GM18951 (cell line): Measurements from ENCODE around the gene FOLR2.
"Not testable (repeated sequence)": the region's sequence is repeated elsewhere in the genome, so short reads cannot be mapped to it uniquely, and the experiment has no call there.

Experiments
- POLR2A ChIP-seq: IDR thresholded peaks from 4 replicates; pipeline ENCODE4 v1.6.1; 2011; ENCODE audit warnings: mild to moderate bottlenecking; ENCODE audit not compliant: insufficient read length, insufficient read depth; ENCODE audit errors: extremely low read depth
- in situ Hi-C: fragments of 300-500 bp; cut with MboI; formaldehyde crosslinking; loops from one replicate; pipeline ENCODE4 v1.12.0; 2022; ENCODE audit warnings: low sequenced_read_pairs, mixed read lengths, inconsistent platforms; ENCODE audit not compliant: unreplicated experiment

The FOLR2 gene

GRCh38 chr11:72244060-72244360 is 27.4 kb downstream of the FOLR2 start, which contains the start of gene PHOX2A:
PHOX2A (minus strand) TSS chr11:72244176; CDS start chr11:72244004, 172 bp downstream.
- TF ChIP-seq POLR2A: no peak
- in situ Hi-C loops: no loop called here

GRCh38 chr11:72244361-72245262 is 28.0 kb downstream of the FOLR2 start:
- TF ChIP-seq POLR2A: no peak
- in situ Hi-C loops: no loop called here

- in situ Hi-C loops: no loop called here
- no peak for TF ChIP-seq POLR2A
Observed at GRCh38 chr11:72245263-72245816, 28.7 kb downstream of the FOLR2 start.

- TF ChIP-seq POLR2A: no peak
- in situ Hi-C loops: no loop called here
Observed at GRCh38 chr11:72247584-72247983, 31.0 kb downstream of the FOLR2 start.

GRCh38 chr11:72249961-72250360 is 33.4 kb downstream of the FOLR2 start:
- no peak for TF ChIP-seq POLR2A
- in situ Hi-C loops: no loop called here

GRCh38 chr11:72250661-72251464 is 34.3 kb downstream of the FOLR2 start:
- in situ Hi-C loops: no loop called here
- no peak for TF ChIP-seq POLR2A

GRCh38 chr11:72251614-72252013 is 35.0 kb downstream of the FOLR2 start:
- in situ Hi-C loops: no loop called here

GRCh38 chr11:72253392-72253791 is 36.8 kb downstream of the FOLR2 start:
- in situ Hi-C loops: no loop called here
- no peak for TF ChIP-seq POLR2A

More at GRCh38 chr11:72251614-72252013, 35.0 kb downstream of the FOLR2 start:
- no peak for TF ChIP-seq POLR2A

- TF ChIP-seq POLR2A: no peak
- in situ Hi-C loops: no loop called here
Observed at GRCh38 chr11:72254299-72254993, 37.9 kb downstream of the FOLR2 start.

- in situ Hi-C loops: no loop called here
- TF ChIP-seq POLR2A: no peak
Observed at GRCh38 chr11:72257570-72257969, 41.0 kb downstream of the FOLR2 start.

- in situ Hi-C loops: no loop called here
- no peak for TF ChIP-seq POLR2A
Observed at GRCh38 chr11:72259490-72259889, 42.9 kb downstream of the FOLR2 start.

GRCh38 chr11:72260574-72260973 is 44.0 kb downstream of the FOLR2 start:
- in situ Hi-C loops: no loop called here
- TF ChIP-seq POLR2A: no peak

GRCh38 chr11:72263361-72263760 is 46.8 kb downstream of the FOLR2 start:
- TF ChIP-seq POLR2A: no peak

GRCh38 chr11:72265951-72266350 is 49.4 kb downstream of the FOLR2 start:
- in situ Hi-C loops: no loop called here
- TF ChIP-seq POLR2A: no peak

More at GRCh38 chr11:72263361-72263760, 46.8 kb downstream of the FOLR2 start:
- in situ Hi-C loops: no loop called here

GRCh38 chr11:72266960-72267359 is 50.4 kb downstream of the FOLR2 start:
- in situ Hi-C loops: not testable (repeated sequence)
